H1 (cell line): ENCODE results near the gene LNX2. TPM values are rescaled to one million over a fixed set of nuclear protein-coding genes. Genes with fewer than 3 reads are reported as not detected.

Experiments used
- CTCF ChIA-PET: fragments of 300-600 bp; sonication (Branson Sonifier 250); formaldehyde crosslinking; loops from one replicate; lab custom pipeline; 2021; ENCODE audit not compliant: partially characterized antibody; lab: Charles Lee
- POLR2A ChIA-PET: fragments of 300-600 bp; sonication (Branson Sonifier 250); formaldehyde crosslinking; loops from one replicate; lab custom pipeline; 2021; ENCODE audit warnings: inconsistent platforms; ENCODE audit not compliant: partially characterized antibody; lab: Charles Lee
- DNase-seq, 2 experiments: peaks; one replicate each; pipeline versions ENCODE4 v3.0.0 to v3.0.0-alpha.2; 2010 to 2022; ENCODE audit warnings: low spot score in 2 of 2, low read depth in 1 of 2, mixed read lengths in 1 of 2
- FAIRE-seq: peaks from 2 replicates; lab custom pipeline; 2011; peaks lifted over from hg19 to GRCh38; lab: Jason Lieb, UNC
- H2AFZ ChIP-seq: 2 replicates; pipeline ENCODE4 v1.8.1; 2012; ENCODE audit warnings: low read length, inconsistent platforms
- H2AK5ac ChIP-seq: 2 replicates; pipeline ENCODE4 v1.6.1; 2013; ENCODE audit warnings: low read depth, low read length
- H2BK120ac ChIP-seq: replicated peaks from 2 replicates; pipeline ENCODE3; 2013; ENCODE audit warnings: low read depth, low read length, inconsistent platforms
- H2BK12ac ChIP-seq: 2 replicates; pipeline ENCODE4 v1.6.1; 2013; ENCODE audit warnings: low read depth, low read length
- H2BK15ac ChIP-seq: 2 replicates; pipeline ENCODE4 v1.6.1; 2013; ENCODE audit warnings: low read length
- H2BK20ac ChIP-seq: 2 replicates; pipeline ENCODE4 v1.6.1; 2013; ENCODE audit warnings: low read length
- H2BK5ac ChIP-seq: 2 replicates; pipeline ENCODE4 v1.6.1; 2013; ENCODE audit warnings: low read depth, low read length
- H3K14ac ChIP-seq: 2 replicates; pipeline ENCODE4 v1.6.1; 2013; ENCODE audit warnings: inconsistent platforms; ENCODE audit not compliant: insufficient read length
- H3K18ac ChIP-seq: 2 replicates; pipeline ENCODE4 v1.6.1; 2013; ENCODE audit warnings: low read length; ENCODE audit errors: extremely low read depth
- H3K23ac ChIP-seq: 2 replicates; pipeline ENCODE4 v1.6.1; 2013; ENCODE audit warnings: inconsistent platforms; ENCODE audit not compliant: insufficient read length
- H3K23me2 ChIP-seq: 2 replicates; pipeline ENCODE4 v1.6.1; 2013; ENCODE audit warnings: low read depth, low read length
- H3K27ac ChIP-seq: 2 replicates; pipeline ENCODE4 v1.6.1; 2011; ENCODE audit warnings: low read depth, low read length, inconsistent platforms
- H3K27me3 ChIP-seq, 4 experiments: replicated peaks in 1 of 4; 1 replicate in 1 of 4; 2 replicates in 3 of 4; pipeline versions ENCODE4 v1.6.1 to v1.8.1; 2011 to 2013; ENCODE audit warnings: low read length in 3 of 4, mild to moderate bottlenecking in 3 of 4, inconsistent platforms in 2 of 4, mixed read lengths in 2 of 4, moderate library complexity in 1 of 4; ENCODE audit not compliant: control insufficient read depth in 3 of 4, insufficient read depth in 3 of 4; ENCODE audit errors: extremely low read depth in 1 of 4
- H3K36me3 ChIP-seq, 4 experiments: 2 replicates each; pipeline versions ENCODE4 v1.6.1 to v1.8.1; 2011 to 2013; ENCODE audit warnings: mild to moderate bottlenecking in 4 of 4, low read length in 3 of 4, moderate library complexity in 2 of 4, control low read depth in 1 of 4, inconsistent platforms in 1 of 4; ENCODE audit not compliant: insufficient read depth in 4 of 4, control insufficient read depth in 2 of 4
- H3K4ac ChIP-seq: replicated peaks from 2 replicates; pipeline ENCODE3; 2013; ENCODE audit warnings: low read length, low read depth, mixed read lengths, inconsistent platforms; ENCODE audit not compliant: insufficient read length
- H3K4me1 ChIP-seq, 4 experiments: replicated peaks in 1 of 4; 1 replicate in 1 of 4; 2 replicates in 3 of 4; pipeline versions ENCODE4 v1.6.1 to v1.8.1; 2011 to 2013; ENCODE audit warnings: low read length in 3 of 4, inconsistent platforms in 2 of 4, mixed read lengths in 1 of 4; ENCODE audit not compliant: insufficient read depth in 4 of 4, control insufficient read depth in 3 of 4
- H3K4me2 ChIP-seq, 2 experiments: 2 replicates each; pipeline versions ENCODE4 v1.6.1 to v1.8.1; 2011 to 2013; ENCODE audit warnings: low read depth in 2 of 2, low read length in 2 of 2, control low read depth in 1 of 2, inconsistent platforms in 1 of 2, mild to moderate bottlenecking in 1 of 2; ENCODE audit not compliant: insufficient read depth in 1 of 2
- H3K4me3 ChIP-seq, 4 experiments: fragments of 200-600, 300-600 bp in 1 of 4; sonication (generic), shearing (Covaris generic), sonication (Bioruptor Twin) in 1 of 4; 2 replicates each; pipeline versions ENCODE4 v1.5.1 to v1.8.1; 2011 to 2016; ENCODE audit warnings: low read length in 4 of 4, low read depth in 3 of 4, control low read depth in 2 of 4, inconsistent platforms in 2 of 4, mild to moderate bottlenecking in 2 of 4, mixed read lengths in 1 of 4, moderate library complexity in 1 of 4; ENCODE audit not compliant: insufficient read depth in 2 of 4; ENCODE audit errors: extremely low read depth in 1 of 4
- H3K56ac ChIP-seq: replicated peaks from 2 replicates; pipeline ENCODE3; 2013; ENCODE audit warnings: low read depth, mild to moderate bottlenecking, mixed read lengths, low read length, inconsistent platforms; ENCODE audit not compliant: insufficient read length
- H3K79me1 ChIP-seq: 2 replicates; pipeline ENCODE4 v1.6.1; 2013; ENCODE audit warnings: low read depth, low read length, control low read depth
- H3K79me2 ChIP-seq, 2 experiments: 2 replicates each; pipeline versions ENCODE4 v1.6.1 to v1.8.1; 2012 to 2013; ENCODE audit warnings: low read length in 2 of 2, mild to moderate bottlenecking in 2 of 2, inconsistent platforms in 1 of 2; ENCODE audit not compliant: insufficient read depth in 2 of 2, control insufficient read depth in 1 of 2
- H3K9ac ChIP-seq, 4 experiments: replicated peaks in 1 of 4; 1 replicate in 1 of 4; 2 replicates in 3 of 4; pipeline versions ENCODE4 v1.6.1 to v1.8.1; 2011 to 2013; ENCODE audit warnings: low read depth in 3 of 4, low read length in 3 of 4, control low read depth in 2 of 4, mild to moderate bottlenecking in 2 of 4, moderate library complexity in 2 of 4, inconsistent platforms in 1 of 4; ENCODE audit errors: extremely low read depth in 1 of 4
- H3K9me3 ChIP-seq, 2 experiments: 2 replicates each; pipeline versions ENCODE4 v1.6.1 to v1.8.1; 2012 to 2013; ENCODE audit warnings: mild to moderate bottlenecking in 2 of 2, moderate library complexity in 2 of 2, control low read depth in 1 of 2, inconsistent platforms in 1 of 2, low read depth in 1 of 2, low read length in 1 of 2, mixed read lengths in 1 of 2; ENCODE audit not compliant: insufficient read depth in 2 of 2
- H4K20me1 ChIP-seq, 2 experiments: replicated peaks in 1 of 2; 2 replicates each; pipeline versions ENCODE3 to v1.8.1; 2011 to 2013; ENCODE audit warnings: inconsistent platforms in 2 of 2, low read length in 2 of 2, mild to moderate bottlenecking in 1 of 2; ENCODE audit not compliant: insufficient read depth in 2 of 2, control insufficient read depth in 1 of 2
- H4K5ac ChIP-seq: 2 replicates; pipeline ENCODE4 v1.6.1; 2013; ENCODE audit warnings: low read length, low read depth, mixed read lengths, inconsistent platforms; ENCODE audit not compliant: insufficient read length
- H4K8ac ChIP-seq: 2 replicates; pipeline ENCODE4 v1.8.0; 2013; ENCODE audit warnings: mild to moderate bottlenecking, moderate library complexity, low read length, inconsistent platforms; ENCODE audit not compliant: insufficient read depth; ENCODE audit errors: extremely low read depth
- H4K91ac ChIP-seq: replicated peaks from 2 replicates; pipeline ENCODE3; 2013; ENCODE audit warnings: low read length, mixed read lengths, inconsistent platforms; ENCODE audit not compliant: insufficient read length
- ASH2L ChIP-seq: fragments of 200-600, 300-600 bp; sonication (generic); IDR thresholded peaks from one replicate; pipeline ENCODE4 v1.7.1; 2017; ENCODE audit warnings: low read length
- EP300 ChIP-seq, 2 experiments: IDR thresholded peaks; 1 replicate in 1 of 2; 2 replicates in 1 of 2; pipeline ENCODE4 v1.6.1; 2011 to 2012; ENCODE audit warnings: low read depth in 2 of 2, low read length in 2 of 2, mild to moderate bottlenecking in 2 of 2, borderline replicate concordance in 1 of 2, inconsistent platforms in 1 of 2, moderate library complexity in 1 of 2
- FOSL1 ChIP-seq: IDR thresholded peaks from 2 replicates; pipeline ENCODE4 v1.6.1; 2011; ENCODE audit warnings: mild to moderate bottlenecking, low read depth, low read length, moderate library complexity; ENCODE audit not compliant: insufficient read depth
- GABPA ChIP-seq: IDR thresholded peaks from 2 replicates; pipeline ENCODE4 v1.6.1; 2011; ENCODE audit warnings: mild to moderate bottlenecking, low read length, moderate library complexity, borderline replicate concordance; ENCODE audit not compliant: insufficient read depth
- GTF2F1 ChIP-seq: IDR thresholded peaks from 2 replicates; pipeline ENCODE4 v1.6.1; 2012; ENCODE audit warnings: low read depth, low read length, improper control_type of control experiment, borderline replicate concordance
- HDAC2 ChIP-seq, 2 experiments: fragments of 300-600 bp in 1 of 2; sonication (generic) in 1 of 2; IDR thresholded peaks; 2 replicates each; pipeline ENCODE4 v1.6.1; 2011 to 2012; ENCODE audit warnings: low read depth in 2 of 2, low read length in 2 of 2, mild to moderate bottlenecking in 2 of 2, moderate library complexity in 2 of 2, borderline replicate concordance in 1 of 2, inconsistent platforms in 1 of 2
- JUN ChIP-seq: IDR thresholded peaks from 2 replicates; pipeline ENCODE4 v1.6.1; 2011; ENCODE audit warnings: low read depth, mild to moderate bottlenecking, improper control_type of control experiment, low read length
- NANOG ChIP-seq: IDR thresholded peaks from 2 replicates; pipeline ENCODE4 v1.6.1; 2011; ENCODE audit warnings: low read length, low read depth, mild to moderate bottlenecking, inconsistent platforms; ENCODE audit not compliant: insufficient read depth, poor library complexity, severe bottlenecking
- SP4 ChIP-seq: IDR thresholded peaks from 2 replicates; pipeline ENCODE4 v1.6.1; 2012; ENCODE audit warnings: low read length, inconsistent platforms
- SRF ChIP-seq: IDR thresholded peaks from 2 replicates; pipeline ENCODE4 v1.6.1; 2011; ENCODE audit warnings: mild to moderate bottlenecking, low read depth, low read length, moderate library complexity
- WGBS, 2 experiments: shearing (Covaris generic) in 1 of 2; methylation state at CpG; one replicate each; pipeline versions ENCODE4 v1.1.6 to v1.1.7; 2013 to 2015; ENCODE audit warnings: low lambda C conversion rate in 2 of 2, mixed read lengths in 2 of 2, inconsistent platforms in 1 of 2, low coverage in 1 of 2, missing lambda C conversion rate in 1 of 2; ENCODE audit not compliant: insufficient replicate concordance in 2 of 2, insufficient coverage in 1 of 2, insufficient read length in 1 of 2; ENCODE audit errors: extremely low coverage in 1 of 2, missing lambda C conversion rate in 1 of 2; 5-methylcytosine and 5-hydroxymethylcytosine counted together
- polyA plus RNA-seq, 7 experiments: library from polyadenylated mRNA; depleted of rRNA in 3 of 7; stranded (reverse) in 5 of 7; unstranded in 2 of 7; fragments of >200 nt in 5 of 7; fragments of 200-250 nt in 2 of 7; gene quantifications; 1 replicate in 5 of 7; 2 replicates in 1 of 7; 4 replicates in 1 of 7; pipeline versions ENCODE4 v1.2.1 to v1.2.3, GENCODE V29; 2011 to 2013; ENCODE audit warnings: missing spikeins in 2 of 7, mixed read lengths in 2 of 7
- total RNA-seq: library from RNA; stranded (reverse); fragmentation: NEBNext Ultra II Directional; extraction: Animal tissue kit (Norgen Biotek cat#: 25700); gene quantifications from 2 replicates; pipeline ENCODE4 v1.2.1, GENCODE V29; 2021
- TF ChIP-seq, protein P1 (sequence below): IDR thresholded peaks from 2 replicates; pipeline ENCODE4 v1.6.1; 2011; ENCODE audit warnings: low read depth, mild to moderate bottlenecking, low read length; ENCODE audit not compliant: insufficient read depth
- TF ChIP-seq, protein P2 (sequence below): IDR thresholded peaks from 2 replicates; pipeline ENCODE4 v1.6.1; 2011; ENCODE audit warnings: low read length, improper control_type of control experiment

LNX2 gene
- total and polyA plus RNA-seq, 2 of the 8 experiments (the other 6 are each of a cell fraction or from before 2014, with no cell fraction given) = 6.4 to 13.9 TPM

DNA sequence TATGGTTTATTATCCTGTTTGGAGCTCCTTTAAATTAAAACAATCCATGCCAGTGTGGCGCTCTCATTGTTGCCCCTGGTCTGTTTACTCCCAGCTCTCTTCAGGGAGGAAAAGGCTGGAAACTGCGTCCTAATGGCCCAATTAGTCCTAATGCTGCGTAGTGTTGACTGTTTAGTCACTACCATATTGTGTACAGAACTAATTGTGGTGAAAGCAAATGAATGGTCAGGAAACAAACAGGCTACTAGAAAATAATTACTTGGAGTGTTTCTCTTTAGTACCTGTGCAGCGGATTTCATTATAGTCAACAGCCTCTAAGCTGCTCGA, 115.5 kb downstream of the LNX2 start:
- Histone ChIP-seq H2AK5ac (no peak overlapping the region), H3K23me2 (no peaks in the 10 kb centered on the region), H4K5ac (no peak overlapping the region), H2BK20ac (no peak overlapping the region), H3K79me1 (no peaks in the 10 kb centered on the region), H3K23ac (no peak overlapping the region), H2BK5ac (no peak overlapping the region), H3K4me1 (no peaks in the 10 kb centered on the region), H2BK120ac (no peak overlapping the region), H3K9me3 (no peaks in the 10 kb centered on the region), H4K20me1 (no peaks in the 10 kb centered on the region), H3K56ac (no peak overlapping the region), H3K27ac (no peak overlapping the region), H3K79me2 (no peaks in the 10 kb centered on the region), H3K18ac (no peak overlapping the region), H2AFZ (no peak overlapping the region), H3K27me3 (no peaks in the 10 kb centered on the region), H2BK12ac (no peak overlapping the region), H3K36me3 (no peaks in the 10 kb centered on the region), H3K9ac (no peak overlapping the region), H3K4ac (no peak overlapping the region), H4K91ac (no peak overlapping the region), H3K4me2 (no peak overlapping the region), H3K4me3 (no peak overlapping the region), H3K14ac (no peak overlapping the region), H2BK15ac (no peak overlapping the region), H4K8ac (no peak overlapping the region)
- FAIRE-seq (no peak), DNase-seq (no peak)
- ChIA-PET POLR2A (no interaction called here), CTCF (interaction anchor here (0.8 kb wide), 1 partner anchor 127 kb away, joined by 3 read pairs; no protein-coding TSS in a partner anchor)
- WGBS, 2 experiments = 93% methylated on average over 5 of the region's 5 CpGs; no CpG with 5 or more reads in 1 of the 2 experiments
- TF ChIP-seq SRF = no peak
- TF ChIP-seq JUN = no peak
- TF ChIP-seq EP300 (IDR thresholded peaks at IDR 0.05; ENCODE audit: borderline replicate concordance in 1 of 2, low read depth in 2 of 2, low read length in 2 of 2) = no peak
- TF ChIP-seq NANOG = no peak
- no peak for TF ChIP-seq GTF2F1
- no peak for TF ChIP-seq SP4
- no peak for TF ChIP-seq HDAC2 (IDR thresholded peaks at IDR 0.05; ENCODE audit: borderline replicate concordance in 1 of 2, low read depth in 2 of 2, low read length in 2 of 2)
- TF ChIP-seq, protein P1, sequence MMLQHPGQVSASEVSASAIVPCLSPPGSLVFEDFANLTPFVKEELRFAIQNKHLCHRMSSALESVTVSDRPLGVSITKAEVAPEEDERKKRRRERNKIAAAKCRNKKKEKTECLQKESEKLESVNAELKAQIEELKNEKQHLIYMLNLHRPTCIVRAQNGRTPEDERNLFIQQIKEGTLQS = no peak
- no peak for TF ChIP-seq GABPA
- TF ChIP-seq ASH2L = no peak
- no peak for TF ChIP-seq FOSL1
- TF ChIP-seq, protein P2, sequence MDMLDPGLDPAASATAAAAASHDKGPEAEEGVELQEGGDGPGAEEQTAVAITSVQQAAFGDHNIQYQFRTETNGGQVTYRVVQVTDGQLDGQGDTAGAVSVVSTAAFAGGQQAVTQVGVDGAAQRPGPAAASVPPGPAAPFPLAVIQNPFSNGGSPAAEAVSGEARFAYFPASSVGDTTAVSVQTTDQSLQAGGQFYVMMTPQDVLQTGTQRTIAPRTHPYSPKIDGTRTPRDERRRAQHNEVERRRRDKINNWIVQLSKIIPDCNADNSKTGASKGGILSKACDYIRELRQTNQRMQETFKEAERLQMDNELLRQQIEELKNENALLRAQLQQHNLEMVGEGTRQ = no peak
